Activated naive CD4-positive, alpha-beta T cell treated with Interleukin-2 at 50 U/mL for 16 hours (primary cell): ENCODE results near the gene PRKACB.
"Not testable (repeated sequence)": the region's sequence is repeated elsewhere in the genome, so short reads cannot be mapped to it uniquely, and the experiment has no call there.

ENCODE experiments used
- DNase-seq: peaks from one replicate; pipeline ENCODE4 v3.0.0-alpha.2; 2020

PRKACB gene

GRCh38 chr1:84224905-84225304, 80.8 kb downstream of the PRKACB start:
- no peak for DNase-seq

- DNase-seq, result no peak
These were observed 81.6 kb downstream of the PRKACB start for GRCh38 chr1:84225646-84226045.

- not testable (repeated sequence) for DNase-seq
These were observed 88.6 kb downstream of the PRKACB start for GRCh38 chr1:84232676-84233075.

- DNase-seq, result no peak
These were observed 92.2 kb downstream of the PRKACB start for GRCh38 chr1:84236256-84236655.

- no peak for DNase-seq
These were observed 98.6 kb downstream of the PRKACB start for GRCh38 chr1:84242641-84243040.

- DNase-seq, result no peak
These were observed 101.5 kb downstream of the PRKACB start for GRCh38 chr1:84245563-84245962.

GRCh38 chr1:84246213-84246612, 102.1 kb downstream of the PRKACB start:
- no peak for DNase-seq

GRCh38 chr1:84247425-84248220, 103.6 kb downstream of the PRKACB start:
- no peak for DNase-seq

- no peak for DNase-seq
These were observed 106.6 kb downstream of the PRKACB start for GRCh38 chr1:84250668-84251067.

- DNase-seq, result no peak
These were observed 109.0 kb downstream of the PRKACB start for GRCh38 chr1:84253036-84253435.

- DNase-seq, result no peak
These were observed 109.8 kb downstream of the PRKACB start for GRCh38 chr1:84253891-84254290.

GRCh38 chr1:84254703-84255238, 110.7 kb downstream of the PRKACB start:
- DNase-seq, result no peak

- no peak for DNase-seq
These were observed 111.5 kb downstream of the PRKACB start for GRCh38 chr1:84255582-84255981.

GRCh38 chr1:84257617-84258016, 113.5 kb downstream of the PRKACB start:
- DNase-seq, result no peak

GRCh38 chr1:84259376-84259775, 115.3 kb downstream of the PRKACB start:
- no peak for DNase-seq

- DNase-seq, result no peak
These were observed 115.9 kb downstream of the PRKACB start for GRCh38 chr1:84259989-84260388.

- DNase-seq, result no peak
These were observed 116.9 kb downstream of the PRKACB start for GRCh38 chr1:84260852-84261518.

- DNase-seq, result no peak
These were observed 120.9 kb downstream of the PRKACB start for GRCh38 chr1:84264961-84265360.

- no peak for DNase-seq
These were observed 121.8 kb downstream of the PRKACB start for GRCh38 chr1:84265867-84266266.

- no peak for DNase-seq
These were observed 122.7 kb downstream of the PRKACB start for GRCh38 chr1:84266748-84267147.

GRCh38 chr1:84267476-84267875, 123.4 kb downstream of the PRKACB start:
- no peak for DNase-seq

- no peak for DNase-seq
These were observed 124.3 kb downstream of the PRKACB start for GRCh38 chr1:84268346-84268745.

- DNase-seq, result no peak
These were observed 125.2 kb downstream of the PRKACB start for GRCh38 chr1:84269306-84269705.

- no peak for DNase-seq
These were observed 127.5 kb downstream of the PRKACB start for GRCh38 chr1:84271441-84272151.
